T-helper 17 cell (primary cell): ENCODE measurements around the gene SPDYE2B. TPM values are rescaled to one million over a fixed set of nuclear protein-coding genes. Genes with fewer than 3 reads are reported as not detected.
A peak's percentile ranks its signal among the peaks of the same experiment; 100 is the strongest.
"Not testable (repeated sequence)": the region's sequence is repeated elsewhere in the genome, so short reads cannot be mapped to it uniquely, and the experiment has no call there.

Source experiments
- ATAC-seq: fragments of 150-1000 bp; cut with Tn5 transposase; 2 replicates; pipeline ENCODE4 v1.10.0; 2021; ENCODE audit warnings: mild to moderate bottlenecking, moderate library complexity
- DNase-seq, 3 donors: peaks; one replicate each; pipeline versions ENCODE4 v3.0.0 to v3.0.0-alpha.2; 2020 to 2021
- H3K9me3 ChIP-seq: one replicate; pipeline ENCODE4 v1.7.0; 2013; ENCODE audit warnings: low read length, mild to moderate bottlenecking; ENCODE audit not compliant: control insufficient read depth, poor library complexity, severe bottlenecking
- H3K27ac Mint-ChIP-seq: one replicate; pipeline ENCODE4 v1.8.0; 2022; ENCODE audit warnings: mild to moderate bottlenecking, moderate library complexity, mixed read lengths
- H3K27me3 Mint-ChIP-seq: one replicate; pipeline ENCODE4 v1.8.0; 2022; ENCODE audit warnings: mixed read lengths
- H3K36me3 Mint-ChIP-seq: one replicate; pipeline ENCODE4 v1.8.0; 2022; ENCODE audit warnings: low read depth, mixed read lengths
- H3K4me1 Mint-ChIP-seq: one replicate; pipeline ENCODE4 v1.8.0; 2022; ENCODE audit warnings: mild to moderate bottlenecking, mixed read lengths
- H3K4me3 Mint-ChIP-seq: one replicate; pipeline ENCODE4 v1.8.0; 2022; ENCODE audit warnings: mild to moderate bottlenecking, moderate library complexity, mixed read lengths
- total RNA-seq, 4 donors: library from RNA in 2 of 4; stranded (reverse) in 2 of 4; gene quantifications; one replicate each; pipeline ENCODE4 v1.2.3 and lab custom pipeline; 2022 to 2026

Gene SPDYE2B, protein sequence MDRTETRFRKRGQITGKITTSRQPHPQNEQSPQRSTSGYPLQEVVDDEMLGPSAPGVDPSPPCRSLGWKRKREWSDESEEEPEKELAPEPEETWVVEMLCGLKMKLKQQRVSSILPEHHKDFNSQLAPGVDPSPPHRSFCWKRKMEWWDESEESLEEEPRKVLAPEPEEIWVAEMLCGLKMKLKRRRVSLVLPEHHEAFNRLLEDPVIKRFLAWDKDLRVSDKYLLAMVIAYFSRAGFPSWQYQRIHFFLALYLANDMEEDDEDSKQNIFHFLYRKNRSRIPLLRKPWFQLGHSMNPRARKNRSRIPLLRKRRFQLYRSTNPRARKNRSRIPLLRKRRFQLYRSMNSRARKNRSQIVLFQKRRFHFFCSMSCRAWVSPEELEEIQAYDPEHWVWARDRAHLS
- not detected for total RNA-seq
- 0 reads per million in 2 donors for total RNA-seq (lab: John Stamatoyannopoulos, UW)

DNA sequence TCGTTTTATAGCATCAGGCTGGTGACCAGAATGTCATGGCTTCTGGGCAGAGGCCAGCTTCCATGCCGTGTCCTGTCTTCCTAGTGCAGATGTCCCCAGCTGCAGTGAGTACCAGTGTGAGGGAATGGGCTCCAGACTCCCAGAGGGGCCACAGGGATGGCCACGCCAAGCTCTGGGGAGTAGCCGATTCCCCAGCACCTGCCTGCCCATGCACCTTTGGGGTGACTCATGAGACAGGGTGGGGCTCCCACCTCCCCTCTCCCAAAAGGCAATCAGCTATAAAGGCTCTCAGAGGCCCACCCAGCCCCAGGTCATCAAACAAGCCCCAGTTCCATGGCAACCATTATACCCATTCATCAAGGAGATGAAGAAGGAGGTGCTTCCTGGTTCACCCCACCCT, at the start of gene SPDYE2B:
Gene SPDYE2B, plus strand, starts transcription at position 396 of the 400 bp plus-strand sequence. CDS start 2,030 bp downstream, outside the sequence.
- not testable (repeated sequence) for DNase-seq, H3K27ac Mint-ChIP-seq, H3K27me3 Mint-ChIP-seq, H3K36me3 Mint-ChIP-seq, ATAC-seq, H3K9me3 ChIP-seq, H3K4me1 Mint-ChIP-seq, H3K4me3 Mint-ChIP-seq

DNA sequence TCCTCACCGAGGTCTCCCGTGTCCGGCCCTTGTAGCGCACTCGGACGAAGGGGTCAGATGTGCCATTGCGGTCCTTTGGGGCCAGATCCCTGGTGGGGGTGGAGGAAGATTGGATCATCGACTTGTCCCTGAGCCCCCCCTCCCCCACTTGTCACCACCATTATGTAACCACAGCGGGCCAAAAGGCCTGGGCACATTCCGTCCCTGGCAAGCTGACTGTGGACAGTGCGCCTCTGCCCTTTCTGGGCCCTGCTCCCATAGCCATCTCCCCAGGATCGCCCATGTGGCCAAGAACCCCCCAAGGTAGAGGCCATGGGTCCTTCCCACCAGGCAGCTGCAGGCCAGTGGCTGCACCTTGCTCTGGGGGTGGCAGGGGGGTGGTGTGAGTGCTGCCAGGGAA, 47.8 kb upstream of the SPDYE2B start:
- ATAC-seq, H3K4me3 Mint-ChIP-seq, H3K36me3 Mint-ChIP-seq, DNase-seq, H3K27me3 Mint-ChIP-seq, H3K9me3 ChIP-seq, H3K4me1 Mint-ChIP-seq, H3K27ac Mint-ChIP-seq: not testable (repeated sequence)

DNA sequence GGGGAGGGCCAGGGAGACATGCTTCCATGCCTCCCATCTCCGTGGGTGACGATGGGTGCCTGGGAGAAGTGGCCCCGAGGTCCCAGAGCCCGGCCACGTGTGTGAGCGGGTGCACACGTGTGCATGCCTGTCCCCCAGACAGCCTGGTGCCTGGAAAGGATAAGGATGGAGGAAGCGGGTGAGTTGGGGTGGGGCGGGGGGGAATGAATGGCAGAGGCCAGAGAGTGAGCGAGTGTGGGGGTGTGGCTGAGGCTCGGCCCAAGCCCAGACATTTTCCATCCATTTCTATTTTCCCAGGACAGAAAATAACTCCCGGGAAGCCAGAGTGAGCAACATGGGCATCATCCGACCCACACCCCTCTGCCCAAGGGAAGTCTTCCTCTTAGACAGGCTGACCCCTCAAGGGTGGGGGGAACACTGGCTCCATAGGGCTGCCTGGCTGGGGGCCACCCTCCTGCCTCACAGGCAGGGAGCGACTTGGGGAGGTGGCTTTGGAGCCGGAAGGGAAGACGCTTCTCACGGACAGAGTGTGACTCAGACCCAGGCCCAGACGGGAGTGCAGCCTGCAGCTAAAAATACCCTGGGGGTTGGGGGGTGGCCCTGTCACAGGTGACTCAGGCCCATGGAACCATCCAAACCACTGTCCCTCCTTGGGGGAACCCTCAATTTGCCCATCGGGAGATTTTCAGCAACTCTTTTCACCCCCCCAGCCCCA, 45.5 kb upstream of the SPDYE2B start:
- not testable (repeated sequence) for ATAC-seq, H3K36me3 Mint-ChIP-seq, H3K9me3 ChIP-seq, H3K27ac Mint-ChIP-seq, H3K27me3 Mint-ChIP-seq, H3K4me1 Mint-ChIP-seq, H3K4me3 Mint-ChIP-seq, DNase-seq

DNA sequence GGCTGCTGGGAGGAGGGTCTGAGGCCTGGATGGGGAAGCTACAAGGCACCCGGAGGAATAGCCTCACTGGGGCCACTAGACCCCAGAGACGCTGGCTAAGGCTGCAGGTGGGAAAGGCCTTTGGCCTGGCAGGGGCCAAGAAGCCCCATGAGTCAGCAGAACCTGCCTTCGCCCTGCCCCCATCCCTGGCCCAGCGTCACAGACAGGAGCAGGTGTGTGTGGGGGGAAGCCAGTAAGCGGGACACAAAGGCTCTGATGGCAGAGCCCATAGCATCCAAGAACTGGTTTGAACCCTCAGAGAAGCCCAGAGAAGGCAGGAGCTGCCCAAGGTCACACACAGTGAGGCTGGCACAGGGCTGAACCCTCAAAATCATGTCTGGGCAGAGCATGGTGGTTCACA, 43.3 kb upstream of the SPDYE2B start:
- not testable (repeated sequence) for H3K27me3 Mint-ChIP-seq, H3K36me3 Mint-ChIP-seq, ATAC-seq, H3K4me1 Mint-ChIP-seq, H3K9me3 ChIP-seq, H3K4me3 Mint-ChIP-seq, DNase-seq, H3K27ac Mint-ChIP-seq

DNA sequence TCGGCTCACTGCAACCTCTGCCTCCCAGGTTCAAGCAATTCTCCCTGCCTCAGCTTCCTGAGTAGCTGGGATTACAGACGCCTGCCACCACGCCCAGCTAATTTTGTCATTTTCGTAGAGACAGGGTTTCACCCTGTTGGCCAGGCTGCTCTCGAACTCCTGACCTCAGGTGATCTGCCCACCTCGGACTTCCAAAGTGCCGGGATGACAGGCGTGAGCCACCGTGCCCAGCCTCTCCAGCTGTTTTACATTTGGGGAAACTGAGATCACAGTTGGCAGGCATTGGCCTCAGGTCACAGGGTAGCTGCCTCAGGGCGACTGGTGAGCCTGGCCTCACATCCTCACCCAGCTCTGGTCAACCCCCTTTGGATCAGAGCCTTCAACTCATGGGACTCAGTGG, 40.4 kb upstream of the SPDYE2B start:
- not testable (repeated sequence) for H3K4me1 Mint-ChIP-seq, ATAC-seq, DNase-seq, H3K9me3 ChIP-seq, H3K36me3 Mint-ChIP-seq, H3K4me3 Mint-ChIP-seq, H3K27me3 Mint-ChIP-seq, H3K27ac Mint-ChIP-seq

DNA sequence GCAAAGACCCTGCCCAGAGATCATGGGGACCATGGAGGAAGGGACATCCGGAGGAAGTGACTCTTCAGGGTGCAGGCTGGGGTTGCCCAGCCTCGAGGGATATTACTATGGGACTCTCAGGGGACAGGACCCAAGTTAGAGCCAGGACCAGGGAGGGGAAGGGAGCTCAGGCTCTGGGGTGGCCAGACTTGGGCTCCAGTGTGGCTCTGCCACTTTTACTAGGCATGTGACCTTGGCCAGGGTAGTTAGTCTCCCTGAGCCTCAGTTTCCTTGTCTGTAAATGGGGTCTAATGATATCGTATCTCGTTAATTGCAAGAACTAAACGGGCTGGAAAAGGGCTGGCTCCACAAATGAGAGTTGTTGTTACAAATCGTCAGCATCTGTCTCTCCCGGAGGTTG, 39.7 kb upstream of the SPDYE2B start:
- not testable (repeated sequence) for H3K4me3 Mint-ChIP-seq

DNA sequence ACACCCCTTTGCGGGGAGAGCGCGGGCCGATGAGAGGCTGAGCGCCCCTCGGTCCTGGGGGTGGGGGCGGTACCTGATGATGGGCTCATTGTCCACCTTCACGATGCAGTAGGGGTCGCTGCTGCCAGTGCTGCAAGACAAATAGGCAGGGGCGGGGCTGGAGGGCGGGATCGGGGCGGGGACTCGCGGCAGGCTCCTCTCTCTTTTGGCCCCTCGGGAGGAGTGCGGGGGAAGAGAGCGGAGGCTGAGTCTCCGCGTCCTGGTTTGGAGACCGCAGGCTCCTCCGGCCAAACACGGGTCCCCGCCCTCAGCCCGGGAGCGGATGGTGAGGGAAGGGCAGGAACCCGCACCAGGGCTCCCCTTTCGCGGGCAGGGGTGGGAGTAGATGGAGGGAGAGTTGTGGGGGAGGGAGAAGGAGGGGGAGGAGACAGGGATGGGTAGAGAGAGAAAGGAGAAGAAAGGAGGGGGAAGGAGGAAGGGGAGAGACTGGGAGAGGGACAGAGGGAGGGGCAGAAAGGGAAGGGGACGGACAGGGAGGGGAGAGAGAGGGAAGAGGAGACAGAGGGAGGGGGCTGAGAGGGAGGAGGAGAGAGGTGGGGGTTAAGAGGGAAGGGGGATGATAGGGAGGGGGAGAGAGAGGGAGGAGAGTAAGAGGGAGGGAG, 39.0 kb upstream of the SPDYE2B start:
- not testable (repeated sequence) for DNase-seq
- peak; percentile 80 for ATAC-seq

More for the DNA sequence above, 39.7 kb upstream of the SPDYE2B start:
- H3K4me1 Mint-ChIP-seq, H3K27ac Mint-ChIP-seq, ATAC-seq, H3K27me3 Mint-ChIP-seq, H3K9me3 ChIP-seq, H3K36me3 Mint-ChIP-seq: not testable (repeated sequence)
- DNase-seq = peak in 1 of 3 donors; percentile 1

DNA sequence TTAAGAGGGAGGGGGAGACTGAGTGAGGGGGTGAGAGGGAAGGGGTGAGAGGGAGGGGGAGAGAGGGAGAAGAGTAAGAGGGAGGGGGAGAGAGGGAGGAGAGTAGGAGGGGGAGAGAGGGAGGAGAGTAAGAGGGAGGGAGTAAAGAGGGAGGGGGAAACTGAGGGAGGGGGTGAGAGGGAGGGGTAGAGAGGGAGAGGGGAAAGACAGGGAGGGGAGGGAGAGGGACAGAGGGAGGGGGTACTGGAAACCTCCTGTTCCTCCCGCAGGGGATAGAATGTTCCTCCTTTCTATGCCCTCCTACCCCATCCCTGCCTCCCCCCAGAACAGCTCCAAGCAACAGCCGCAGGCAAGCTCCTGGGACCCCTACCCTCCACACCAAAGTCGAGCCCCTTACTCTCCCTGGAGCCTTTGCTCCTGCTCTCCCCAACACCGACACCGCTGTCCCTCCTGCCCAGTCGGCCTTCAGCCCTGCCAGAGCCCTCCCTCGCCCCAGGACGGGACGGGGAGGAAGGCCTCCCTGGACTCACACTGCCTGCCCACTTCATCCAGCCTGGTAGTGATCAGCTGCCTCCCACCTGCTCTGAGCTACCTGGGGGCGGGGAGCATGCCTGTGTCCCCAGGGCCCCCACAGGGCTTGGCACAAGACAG, 38.3 kb upstream of the SPDYE2B start:
- not testable (repeated sequence) for H3K9me3 ChIP-seq, H3K27me3 Mint-ChIP-seq, DNase-seq, H3K4me1 Mint-ChIP-seq, H3K36me3 Mint-ChIP-seq, ATAC-seq, H3K27ac Mint-ChIP-seq, H3K4me3 Mint-ChIP-seq

More for the DNA sequence above, 39.0 kb upstream of the SPDYE2B start:
- not testable (repeated sequence) for H3K4me1 Mint-ChIP-seq, H3K27ac Mint-ChIP-seq, H3K36me3 Mint-ChIP-seq, H3K9me3 ChIP-seq, H3K4me3 Mint-ChIP-seq, H3K27me3 Mint-ChIP-seq

DNA sequence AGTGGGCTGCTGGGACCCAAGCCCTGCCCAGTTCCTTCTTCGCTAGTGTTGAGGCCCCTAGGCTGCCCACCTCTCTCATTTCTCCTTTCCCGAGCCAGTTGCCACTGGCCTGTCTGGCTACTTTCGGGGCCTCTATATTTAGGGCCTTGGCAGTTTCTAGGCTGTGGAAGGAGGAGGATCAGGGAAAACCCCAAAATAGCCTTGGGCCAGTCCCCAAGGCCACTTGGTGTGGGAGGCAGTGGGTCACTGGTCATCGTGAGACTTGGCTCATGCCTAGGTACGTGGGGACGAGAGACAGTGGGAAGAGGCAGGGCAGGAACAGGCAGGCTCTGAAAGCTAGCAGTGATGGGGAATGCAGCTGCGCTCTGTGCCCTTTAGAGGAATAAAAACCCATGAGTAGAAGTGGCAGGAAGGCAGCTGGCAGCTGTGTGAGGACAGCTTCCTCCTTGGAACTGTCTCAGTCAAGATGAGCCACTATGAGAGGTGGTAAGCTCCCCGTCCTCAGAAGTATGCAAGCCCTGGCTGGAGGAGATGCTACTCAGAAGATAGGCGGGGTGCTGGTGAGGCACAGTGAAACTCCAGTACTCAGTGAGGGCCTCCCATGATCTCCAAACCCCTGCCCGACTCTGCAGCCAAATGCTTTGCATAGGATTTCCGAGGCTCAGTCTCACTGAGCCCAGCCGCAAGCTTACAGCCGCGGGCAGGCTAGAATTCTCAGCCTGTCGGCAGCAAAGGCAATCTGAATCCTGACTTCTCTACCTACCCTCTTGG, 36.4 kb upstream of the SPDYE2B start:
- not testable (repeated sequence) for H3K36me3 Mint-ChIP-seq, H3K4me3 Mint-ChIP-seq

DNA sequence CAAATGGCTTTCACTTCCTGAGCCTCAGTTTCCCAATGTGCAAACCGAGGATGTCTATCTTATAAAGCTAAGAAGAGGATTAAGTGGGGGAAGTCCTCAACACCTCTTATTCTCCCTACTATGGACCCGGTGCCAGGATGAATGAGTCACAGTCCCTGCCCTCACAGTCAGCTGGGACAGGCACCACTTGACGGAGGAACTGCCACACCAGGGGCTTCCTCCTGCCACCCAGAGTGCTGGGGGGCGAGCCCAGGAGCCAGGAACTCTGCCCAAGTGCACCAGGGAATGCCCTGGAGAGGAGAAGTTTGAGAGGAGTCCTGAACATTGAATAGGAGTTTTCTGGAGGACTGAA, 35.8 kb upstream of the SPDYE2B start:
- ATAC-seq, H3K4me3 Mint-ChIP-seq: not testable (repeated sequence)

More for the DNA sequence above, 36.4 kb upstream of the SPDYE2B start:
- not testable (repeated sequence) for H3K4me1 Mint-ChIP-seq, H3K27ac Mint-ChIP-seq, DNase-seq, H3K27me3 Mint-ChIP-seq, ATAC-seq, H3K9me3 ChIP-seq

DNA sequence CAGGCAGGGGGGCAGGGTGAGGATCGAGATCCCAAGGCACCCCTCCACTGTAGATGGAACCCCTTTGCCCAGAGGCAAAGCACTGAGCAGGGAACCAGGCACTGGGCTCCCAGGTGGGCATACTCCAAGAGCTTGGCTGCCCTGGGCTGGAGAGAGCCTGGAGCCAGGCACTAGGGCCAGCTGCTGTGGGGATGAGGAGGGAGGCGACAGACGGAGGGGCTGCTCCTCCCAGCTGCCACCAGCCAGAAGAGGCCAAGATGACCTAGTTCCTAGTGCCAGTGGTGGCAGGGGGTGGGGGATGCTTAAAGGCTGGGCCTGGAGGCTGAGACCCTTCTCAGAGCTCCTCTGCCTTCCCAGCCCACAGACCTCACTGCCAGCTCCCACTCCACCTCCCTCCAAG, 35.2 kb upstream of the SPDYE2B start:
- not testable (repeated sequence) for H3K27ac Mint-ChIP-seq, ATAC-seq, H3K4me3 Mint-ChIP-seq, H3K9me3 ChIP-seq, DNase-seq, H3K4me1 Mint-ChIP-seq, H3K36me3 Mint-ChIP-seq, H3K27me3 Mint-ChIP-seq

More for the DNA sequence above, 35.8 kb upstream of the SPDYE2B start:
- not testable (repeated sequence) for H3K9me3 ChIP-seq, H3K27me3 Mint-ChIP-seq, H3K4me1 Mint-ChIP-seq, H3K36me3 Mint-ChIP-seq, H3K27ac Mint-ChIP-seq, DNase-seq

DNA sequence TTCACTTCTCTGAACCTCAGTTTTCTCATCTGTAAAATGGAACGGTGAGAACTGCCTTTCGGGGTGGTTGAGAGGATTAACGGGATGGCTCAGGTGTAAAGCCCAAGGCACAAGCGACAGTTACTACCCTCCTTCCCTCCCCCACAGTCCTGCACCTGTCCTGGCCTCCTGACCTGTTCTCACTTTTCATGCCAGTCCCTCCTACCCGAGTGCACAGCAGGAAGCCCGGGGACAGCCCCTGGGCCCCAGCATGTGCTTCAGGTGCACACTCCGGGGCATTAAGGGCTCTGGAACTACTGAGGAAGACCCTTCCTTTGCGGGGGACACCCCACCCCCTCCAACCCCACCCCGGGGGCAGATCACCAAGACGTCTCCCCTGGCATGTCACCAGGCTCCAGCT, 34.2 kb upstream of the SPDYE2B start:
- ATAC-seq, H3K4me1 Mint-ChIP-seq, H3K36me3 Mint-ChIP-seq, H3K27ac Mint-ChIP-seq, H3K27me3 Mint-ChIP-seq, H3K9me3 ChIP-seq, DNase-seq, H3K4me3 Mint-ChIP-seq: not testable (repeated sequence)
